HG03469 (cell line): ENCODE results near the gene RRAS.
"Not testable (repeated sequence)": the region's sequence is repeated elsewhere in the genome, so short reads cannot be mapped to it uniquely, and the experiment has no call there.

Experiments
- ATAC-seq: cut with Tn5 transposase; IDR thresholded peaks from one replicate; pipeline ENCODE4 v1.9.1; 2021; ENCODE audit warnings: mild to moderate bottlenecking, moderate library complexity, moderate number of reproducible peaks; ENCODE audit not compliant: unreplicated experiment

Gene RRAS

GRCh38 chr19:49633273-49633672, 6.7 kb downstream of the RRAS start:
- ATAC-seq: not testable (repeated sequence)

GRCh38 chr19:49632576-49632975, 7.4 kb downstream of the RRAS start:
- no peak for ATAC-seq

GRCh38 chr19:49631610-49632192, 8.2 kb downstream of the RRAS start:
- ATAC-seq: no peak

- no peak for ATAC-seq
Observed at GRCh38 chr19:49631014-49631588, 8.8 kb downstream of the RRAS start.

GRCh38 chr19:49629659-49630058, 10.3 kb downstream of the RRAS start:
- ATAC-seq: no peak

GRCh38 chr19:49626226-49626625, 13.7 kb downstream of the RRAS start:
- no peak for ATAC-seq

- no peak for ATAC-seq
Observed at GRCh38 chr19:49624967-49625910, 14.7 kb downstream of the RRAS start.

- ATAC-seq: not testable (repeated sequence)
Observed at GRCh38 chr19:49617860-49618259, 22.1 kb downstream of the RRAS start.

- no peak for ATAC-seq
Observed at GRCh38 chr19:49616945-49617344, 23.0 kb downstream of the RRAS start.

- no peak for ATAC-seq
Observed at GRCh38 chr19:49616532-49616931, 23.4 kb downstream of the RRAS start.

GRCh38 chr19:49615861-49616260, 24.1 kb downstream of the RRAS start:
- no peak for ATAC-seq

- ATAC-seq: no peak
Observed at GRCh38 chr19:49614096-49614833, 25.7 kb downstream of the RRAS start.

- ATAC-seq: no peak
Observed at GRCh38 chr19:49613374-49613773, 26.6 kb downstream of the RRAS start.

GRCh38 chr19:49609499-49610092, 30.3 kb downstream of the RRAS start:
- ATAC-seq: no peak

GRCh38 chr19:49605605-49606004, 34.3 kb downstream of the RRAS start:
- ATAC-seq: no peak

GRCh38 chr19:49602806-49603205, 37.1 kb downstream of the RRAS start:
- ATAC-seq: no peak

- no peak for ATAC-seq
Observed at GRCh38 chr19:49601482-49602038, 38.4 kb downstream of the RRAS start.

- ATAC-seq: no peak
Observed at GRCh38 chr19:49599378-49600295, 40.3 kb downstream of the RRAS start.

GRCh38 chr19:49597703-49597974, 42.3 kb downstream of the RRAS start:
- ATAC-seq: no peak
